A549 (cell line): ENCODE data around the gene MCOLN2.

Source experiments
- CTCF ChIP-seq: fragments of >200 bp; sonication (Bioruptor Twin); formaldehyde crosslinking; IDR thresholded peaks from 3 replicates; pipeline ENCODE4 v1.5.1; 2016
- JUN ChIP-seq, 2 experiments: fragments of >200 bp; sonication (Bioruptor Twin); formaldehyde crosslinking; IDR thresholded peaks; 2 replicates in 1 of 2; 3 replicates in 1 of 2; pipeline ENCODE4 v1.6.1; 2016 to 2017
- JUNB ChIP-seq: fragments of >200 bp; sonication (Bioruptor Twin); formaldehyde crosslinking; IDR thresholded peaks from 2 replicates; pipeline ENCODE4 v1.6.1; 2016
- NR3C1 ChIP-seq: fragments of >200 bp; sonication (Bioruptor Twin); formaldehyde crosslinking; IDR thresholded peaks from 3 replicates; pipeline ENCODE4 v1.6.1; 2017
- POLR2A ChIP-seq: IDR thresholded peaks from 2 replicates; pipeline ENCODE4 v1.6.1; 2012; ENCODE audit warnings: mild to moderate bottlenecking, low read length
- SMC3 ChIP-seq: fragments of >200 bp; sonication (Bioruptor Twin); formaldehyde crosslinking; IDR thresholded peaks from 3 replicates; pipeline ENCODE4 v1.6.1; 2018; ENCODE audit warnings: inconsistent platforms

DNA sequence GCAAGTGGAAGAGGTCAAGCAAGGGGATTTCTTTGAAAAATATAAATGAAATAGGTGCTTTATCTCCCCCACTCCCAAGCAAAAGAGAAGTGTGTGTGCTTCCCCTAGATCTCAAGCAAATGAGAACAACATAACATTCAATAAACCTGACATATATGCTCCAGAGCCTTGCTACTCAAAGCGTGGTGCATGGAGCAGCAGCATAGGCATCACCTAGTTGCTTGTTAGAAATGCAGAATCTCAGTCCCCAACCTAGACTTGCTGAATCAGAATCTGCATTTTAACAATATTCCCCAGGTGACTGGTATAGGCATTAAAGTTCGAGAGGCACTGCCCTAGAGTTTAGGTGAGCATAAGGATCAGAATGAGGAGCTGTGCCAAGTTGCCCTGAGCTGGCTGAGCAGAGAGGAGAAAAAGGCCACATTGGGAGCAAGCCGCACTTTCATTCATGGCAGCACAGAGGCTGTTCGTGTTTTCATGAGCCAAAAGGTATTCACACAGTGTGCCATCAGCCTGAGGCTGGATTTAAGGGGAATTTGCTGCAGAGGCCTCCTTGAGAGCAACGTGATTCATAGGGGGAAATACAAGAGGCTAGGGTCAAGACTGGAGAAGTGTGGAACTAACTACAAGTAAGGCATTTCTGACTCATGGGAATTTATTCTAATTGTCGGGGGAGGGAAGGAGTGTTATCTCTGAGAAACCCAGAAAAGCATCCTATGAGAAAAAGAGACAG is 89.7 kb downstream of the MCOLN2 start:
- no peak for TF ChIP-seq NR3C1
- no peak for TF ChIP-seq POLR2A
- TF ChIP-seq CTCF: no peak
- no peak for TF ChIP-seq JUN (IDR thresholded peaks at IDR 0.05)
- no peak for TF ChIP-seq SMC3
- TF ChIP-seq JUNB: no peak
